Astrocyte (in vitro differentiated cells and primary cell): ENCODE measurements around the gene SMAD7.

Source experiments
- EZH2 ChIP-seq: IDR thresholded peaks from 2 replicates; pipeline ENCODE4 v1.6.1; 2012; ENCODE audit warnings: mild to moderate bottlenecking, low read length, inconsistent platforms; ENCODE audit not compliant: insufficient read depth
- TF ChIP-seq, protein P1 (sequence below): IDR thresholded peaks from 2 replicates; pipeline ENCODE4 v1.5.1; 2011; ENCODE audit warnings: low read depth, mild to moderate bottlenecking, inconsistent platforms, low read length, moderate library complexity; ENCODE audit not compliant: insufficient read depth

- TF ChIP-seq, protein P1, sequence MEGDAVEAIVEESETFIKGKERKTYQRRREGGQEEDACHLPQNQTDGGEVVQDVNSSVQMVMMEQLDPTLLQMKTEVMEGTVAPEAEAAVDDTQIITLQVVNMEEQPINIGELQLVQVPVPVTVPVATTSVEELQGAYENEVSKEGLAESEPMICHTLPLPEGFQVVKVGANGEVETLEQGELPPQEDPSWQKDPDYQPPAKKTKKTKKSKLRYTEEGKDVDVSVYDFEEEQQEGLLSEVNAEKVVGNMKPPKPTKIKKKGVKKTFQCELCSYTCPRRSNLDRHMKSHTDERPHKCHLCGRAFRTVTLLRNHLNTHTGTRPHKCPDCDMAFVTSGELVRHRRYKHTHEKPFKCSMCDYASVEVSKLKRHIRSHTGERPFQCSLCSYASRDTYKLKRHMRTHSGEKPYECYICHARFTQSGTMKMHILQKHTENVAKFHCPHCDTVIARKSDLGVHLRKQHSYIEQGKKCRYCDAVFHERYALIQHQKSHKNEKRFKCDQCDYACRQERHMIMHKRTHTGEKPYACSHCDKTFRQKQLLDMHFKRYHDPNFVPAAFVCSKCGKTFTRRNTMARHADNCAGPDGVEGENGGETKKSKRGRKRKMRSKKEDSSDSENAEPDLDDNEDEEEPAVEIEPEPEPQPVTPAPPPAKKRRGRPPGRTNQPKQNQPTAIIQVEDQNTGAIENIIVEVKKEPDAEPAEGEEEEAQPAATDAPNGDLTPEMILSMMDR: no peak
- TF ChIP-seq EZH2: no peak
Observed at GRCh38 chr18:48945953-48946217, 4.9 kb downstream of the SMAD7 start.
